Naive thymus-derived CD8-positive, alpha-beta T cell (primary cell): Measurements from ENCODE around the gene NUP214. TPM values are rescaled to one million over a fixed set of nuclear protein-coding genes. Genes with fewer than 3 reads are reported as not detected.
"Not testable (repeated sequence)": the region's sequence is repeated elsewhere in the genome, so short reads cannot be mapped to it uniquely, and the experiment has no call there.

Source experiments
- ATAC-seq, 2 donors: fragments of 150-1000 bp; cut with Tn5 transposase in 1 of 2; sonication (Bioruptor Pico), chemical (Tn5 transposase) in 1 of 2; 1 replicate in 1 of 2; 2 replicates in 1 of 2; pipeline ENCODE4 v1.10.0; 2021; ENCODE audit warnings: mild to moderate bottlenecking in 2 of 2, moderate library complexity in 2 of 2
- POLR2A ChIA-PET: fragments of 350-600 bp; sonication (Branson Sonifier 250); formaldehyde crosslinking; loops from one replicate; lab custom pipeline; 2021; ENCODE audit warnings: antibody characterized with exemption; lab: Charles Lee
- DNase-seq, 10 donors: peaks; one replicate each; pipeline versions ENCODE4 v3.0.0 to v3.0.0-alpha.2; 2020 to 2022
- H3K27ac Mint-ChIP-seq, 10 donors: one replicate each; pipeline ENCODE4 v1.8.0; 2020 to 2022; ENCODE audit warnings: mild to moderate bottlenecking in 10 of 10, mixed read lengths in 10 of 10, moderate library complexity in 4 of 10, inconsistent platforms in 1 of 10
- H3K27me3 Mint-ChIP-seq, 5 donors: one replicate each; pipeline ENCODE4 v1.8.0; 2021 to 2022; ENCODE audit warnings: mixed read lengths in 5 of 5
- H3K36me3 Mint-ChIP-seq, 3 donors: one replicate each; pipeline ENCODE4 v1.8.0; 2020 to 2022; ENCODE audit warnings: mixed read lengths in 3 of 3, mild to moderate bottlenecking in 2 of 3, inconsistent platforms in 1 of 3
- H3K4me1 Mint-ChIP-seq, 4 donors: one replicate each; pipeline ENCODE4 v1.8.0; 2021 to 2022; ENCODE audit warnings: mixed read lengths in 4 of 4
- H3K4me3 Mint-ChIP-seq, 10 donors: one replicate each; pipeline ENCODE4 v1.8.0; 2020 to 2022; ENCODE audit warnings: mild to moderate bottlenecking in 10 of 10, mixed read lengths in 10 of 10, moderate library complexity in 6 of 10, inconsistent platforms in 1 of 10
- H3K9me3 Mint-ChIP-seq, 9 donors: one replicate each; pipeline ENCODE4 v1.8.0; 2020 to 2022; ENCODE audit warnings: mixed read lengths in 9 of 9, mild to moderate bottlenecking in 3 of 9, inconsistent platforms in 1 of 9, moderate library complexity in 1 of 9
- polyA plus RNA-seq, 3 donors: library from polyadenylated mRNA; unstranded; fragments of 300-500 nt; fragmentation: Illumina TruSeq; gene quantifications; one replicate each; pipeline ENCODE4 v1.2.3, GENCODE V29; 2021
- total RNA-seq, 8 experiments: library from RNA in 2 of 8; stranded (reverse) in 2 of 8; gene quantifications; one replicate each; pipeline ENCODE4 v1.2.3 and lab custom pipeline; 2021 to 2026

Gene NUP214
- total and polyA plus RNA-seq, 5 experiments from 2014 or later, result 10.7 to 88.5 (median 24.0) TPM

GRCh38 chr9:131158673-131159072, 33.3 kb downstream of the NUP214 start:
- H3K27me3 Mint-ChIP-seq, H3K9me3 Mint-ChIP-seq, DNase-seq, POLR2A ChIA-PET, H3K4me3 Mint-ChIP-seq, ATAC-seq: not testable (repeated sequence)
- peak overlapping the region in 1 of 10 donors; percentile 19 for H3K27ac Mint-ChIP-seq
- H3K4me1 Mint-ChIP-seq, result peaks cover 0 to 18% (median 14%) of the 10 kb centered on the region in 4 donors
- peaks cover 7 to 91% (median 15%) of the 10 kb centered on the region in 3 donors for H3K36me3 Mint-ChIP-seq

GRCh38 chr9:131160416-131161112, 35.2 kb downstream of the NUP214 start:
- Mint-ChIP-seq H3K4me1 (peaks cover 0 to 12% (median 2%) of the 10 kb centered on the region in 4 donors), H3K27me3 (no peaks in the 10 kb centered on the region), H3K9me3 (no peaks in the 10 kb centered on the region), H3K36me3 (peaks cover 7 to 85% (median 15%) of the 10 kb centered on the region in 3 donors), H3K27ac (no peak overlapping the region), H3K4me3 (no peak overlapping the region)
- DNase-seq (no peak), ATAC-seq (no peak)
- POLR2A ChIA-PET, result no interaction called here

DNA sequence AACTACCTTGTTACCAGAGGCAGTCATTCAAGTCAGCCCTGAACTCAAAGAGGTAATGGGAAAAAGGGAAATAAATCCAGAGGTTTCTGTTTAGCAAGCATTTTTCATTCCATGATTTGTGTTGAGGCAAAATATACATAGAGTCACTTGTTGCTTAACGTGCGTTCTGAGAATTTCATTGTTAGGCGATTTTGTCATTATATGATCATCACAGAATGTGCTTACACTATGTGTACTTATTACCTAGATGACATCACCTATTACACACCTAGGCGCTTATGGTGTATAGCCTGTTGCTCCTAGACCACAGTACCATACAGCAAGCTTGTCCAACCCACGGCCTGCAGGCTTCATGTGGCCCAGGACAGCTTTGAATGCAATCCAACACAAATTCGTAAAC, 36.2 kb downstream of the NUP214 start:
- POLR2A ChIA-PET, result no interaction called here
- no peak for ATAC-seq
- peaks cover 7 to 84% (median 17%) of the 10 kb centered on the region in 3 donors for H3K36me3 Mint-ChIP-seq

DNA sequence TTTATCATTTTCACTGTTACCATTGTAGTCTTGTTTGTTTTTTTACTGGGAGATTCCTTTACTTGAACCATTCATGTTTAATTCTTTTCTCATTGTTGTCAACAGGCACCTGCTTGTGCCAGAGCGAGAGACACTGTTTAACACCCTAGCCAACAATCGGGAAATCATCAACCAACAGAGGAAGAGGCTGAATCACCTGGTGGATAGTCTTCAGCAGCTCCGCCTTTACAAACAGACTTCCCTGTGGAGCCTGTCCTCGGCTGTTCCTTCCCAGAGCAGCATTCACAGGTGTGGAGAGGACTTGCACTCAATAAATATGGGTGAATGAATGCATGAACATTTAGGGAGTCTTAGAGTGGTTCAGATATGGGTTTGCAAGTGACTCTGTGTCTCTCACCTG, 37.5 kb downstream of the NUP214 start:
- peaks cover 0 to 12% (median 2%) of the 10 kb centered on the region in 4 donors for H3K4me1 Mint-ChIP-seq
- peaks cover 7 to 84% (median 17%) of the 10 kb centered on the region in 3 donors for H3K36me3 Mint-ChIP-seq
- POLR2A ChIA-PET, result no interaction called here
- no peak overlapping the region for H3K4me3 Mint-ChIP-seq
- no peaks in the 10 kb centered on the region for H3K9me3 Mint-ChIP-seq
- ATAC-seq (no peak), DNase-seq (no peak)
- no peaks in the 10 kb centered on the region for H3K27me3 Mint-ChIP-seq
- H3K27ac Mint-ChIP-seq, result peak overlapping the region in 1 of 10 donors; percentile 82

More for the DNA sequence above, 36.2 kb downstream of the NUP214 start:
- Mint-ChIP-seq H3K9me3 (no peaks in the 10 kb centered on the region), H3K4me3 (no peak overlapping the region), H3K4me1 (peaks cover 0 to 9% (median 0%) of the 10 kb centered on the region in 4 donors), H3K27ac (no peak overlapping the region), H3K27me3 (no peaks in the 10 kb centered on the region)
- DNase-seq, result no peak

- Mint-ChIP-seq H3K4me3 (no peak overlapping the region), H3K36me3 (peaks cover 7 to 89% (median 12%) of the 10 kb centered on the region in 3 donors), H3K9me3 (no peaks in the 10 kb centered on the region), H3K27ac (peak overlapping the region in 2 of 10 donors; percentile 34 to 47), H3K27me3 (no peaks in the 10 kb centered on the region), H3K4me1 (peaks cover 2 to 17% (median 8%) of the 10 kb centered on the region in 4 donors)
- no peak for DNase-seq
- ATAC-seq, result no peak
- POLR2A ChIA-PET, result no interaction called here
Observed at GRCh38 chr9:131165523-131165922, 40.1 kb downstream of the NUP214 start.

- DNase-seq (no peak), ATAC-seq (no peak)
- H3K27me3 Mint-ChIP-seq, result no peaks in the 10 kb centered on the region
- H3K4me3 Mint-ChIP-seq, result no peak overlapping the region
- POLR2A ChIA-PET, result interaction anchor here (1.4 kb wide), 1 partner anchor 19 kb away, joined by 3 read pairs; no protein-coding TSS in a partner anchor
- peaks cover 2 to 17% (median 8%) of the 10 kb centered on the region in 4 donors for H3K4me1 Mint-ChIP-seq
- peaks cover 14 to 82% (median 20%) of the 10 kb centered on the region in 3 donors for H3K36me3 Mint-ChIP-seq
- H3K9me3 Mint-ChIP-seq, result peaks cover 0 to 2% (median 0%) of the 10 kb centered on the region in 9 donors
- H3K27ac Mint-ChIP-seq, result peak overlapping the region in 3 of 10 donors; percentile 3 to 68 (median 57)
Observed at GRCh38 chr9:131167146-131167692, 41.8 kb downstream of the NUP214 start.

DNA sequence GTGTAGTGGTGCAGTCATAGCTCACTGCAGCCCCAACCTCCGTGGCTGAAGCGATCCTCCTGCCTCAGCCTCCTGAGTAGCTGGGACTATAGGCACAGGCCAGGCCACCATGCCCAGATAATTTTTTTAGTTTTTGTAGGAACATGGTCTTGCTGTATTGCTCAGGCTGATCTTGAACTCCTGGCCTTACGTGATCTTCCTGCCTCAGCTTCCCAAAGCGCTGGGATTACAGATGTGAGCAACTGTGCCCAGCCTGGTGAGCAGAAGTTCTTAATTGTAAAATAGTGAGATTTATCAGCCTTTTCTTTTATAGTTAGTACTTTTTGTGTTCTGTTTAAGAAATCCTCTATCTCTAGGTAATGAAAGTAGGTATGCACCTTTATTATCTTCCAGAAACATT, 42.5 kb downstream of the NUP214 start:
- no peak overlapping the region for H3K4me3 Mint-ChIP-seq
- POLR2A ChIA-PET, result no interaction called here
- H3K36me3 Mint-ChIP-seq, result peaks cover 14 to 82% (median 22%) of the 10 kb centered on the region in 3 donors
- peak overlapping the region in 5 of 10 donors; percentile 11 to 68 (median 57) for H3K27ac Mint-ChIP-seq
- ATAC-seq (no peak), DNase-seq (no peak)
- H3K27me3 Mint-ChIP-seq, result no peaks in the 10 kb centered on the region
- peaks cover 0 to 2% (median 0%) of the 10 kb centered on the region in 9 donors for H3K9me3 Mint-ChIP-seq
- peaks cover 2 to 15% (median 10%) of the 10 kb centered on the region in 4 donors for H3K4me1 Mint-ChIP-seq

- Mint-ChIP-seq H3K4me1 (peaks cover 2 to 12% (median 10%) of the 10 kb centered on the region in 4 donors), H3K4me3 (no peak overlapping the region), H3K27me3 (no peaks in the 10 kb centered on the region), H3K9me3 (peaks cover 0 to 2% (median 0%) of the 10 kb centered on the region in 9 donors), H3K27ac (peak overlapping the region in 4 of 10 donors; percentile 10 to 56 (median 19)), H3K36me3 (peaks cover 7 to 79% (median 21%) of the 10 kb centered on the region in 3 donors)
- no peak for ATAC-seq
- POLR2A ChIA-PET, result no interaction called here
- DNase-seq, result no peak
Observed at GRCh38 chr9:131169563-131170240, 44.3 kb downstream of the NUP214 start.

DNA sequence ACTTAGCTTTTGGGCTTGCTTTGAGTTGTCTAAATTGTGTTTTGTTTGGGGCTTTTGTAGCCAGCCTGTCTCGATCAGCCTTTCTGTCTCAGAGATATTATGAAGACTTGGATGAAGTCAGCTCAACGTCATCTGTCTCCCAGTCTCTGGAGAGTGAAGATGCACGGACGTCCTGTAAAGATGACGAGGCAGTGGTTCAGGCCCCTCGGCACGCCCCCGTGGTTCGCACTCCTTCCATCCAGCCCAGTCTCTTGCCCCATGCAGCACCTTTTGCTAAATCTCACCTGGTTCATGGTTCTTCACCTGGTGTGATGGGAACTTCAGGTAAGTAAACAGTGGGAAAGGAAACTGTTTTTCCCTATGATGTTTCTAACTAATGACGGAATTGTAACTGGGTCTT, 48.6 kb downstream of the NUP214 start:
- Mint-ChIP-seq H3K4me1 (peaks cover 10 to 17% (median 13%) of the 10 kb centered on the region in 4 donors), H3K4me3 (no peak overlapping the region), H3K27ac (no peak overlapping the region), H3K27me3 (no peaks in the 10 kb centered on the region), H3K36me3 (peaks cover 7 to 81% (median 21%) of the 10 kb centered on the region in 3 donors), H3K9me3 (peaks cover 0 to 2% (median 0%) of the 10 kb centered on the region in 9 donors)
- DNase-seq, result no peak
- no peak for ATAC-seq
- POLR2A ChIA-PET, result no interaction called here

GRCh38 chr9:131174681-131175239, 49.4 kb downstream of the NUP214 start:
- H3K4me3 Mint-ChIP-seq, result no peak overlapping the region
- POLR2A ChIA-PET, result no interaction called here
- peaks cover 9 to 18% (median 17%) of the 10 kb centered on the region in 4 donors for H3K4me1 Mint-ChIP-seq
- no peak overlapping the region for H3K27ac Mint-ChIP-seq
- H3K9me3 Mint-ChIP-seq, result peaks cover 0 to 2% (median 0%) of the 10 kb centered on the region in 9 donors
- ATAC-seq, result no peak
- H3K36me3 Mint-ChIP-seq, result peaks cover 7 to 84% (median 21%) of the 10 kb centered on the region in 3 donors
- DNase-seq, result no peak
- H3K27me3 Mint-ChIP-seq, result no peaks in the 10 kb centered on the region

DNA sequence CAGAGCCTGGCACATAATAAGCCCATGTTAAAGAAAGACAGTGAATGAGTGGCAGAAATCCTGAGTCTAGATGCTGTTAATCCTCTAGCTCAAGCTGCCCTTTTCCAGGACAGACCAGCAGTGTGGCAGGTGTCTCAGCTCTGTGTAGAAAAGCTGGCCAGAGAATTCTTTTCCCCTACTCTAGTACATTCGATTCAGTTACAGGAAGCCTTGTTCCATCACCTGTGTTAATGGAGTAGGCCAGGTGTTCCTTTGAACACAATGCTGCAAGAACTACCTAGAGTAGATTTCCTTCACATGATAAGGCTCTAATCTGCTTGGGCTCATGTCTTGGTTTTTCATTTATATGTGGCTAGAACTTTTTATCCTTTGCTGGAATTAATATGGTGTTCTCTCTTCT, 52.5 kb downstream of the NUP214 start:
- no peak for DNase-seq
- Mint-ChIP-seq H3K36me3 (peaks cover 8 to 86% (median 16%) of the 10 kb centered on the region in 3 donors), H3K4me3 (no peak overlapping the region), H3K4me1 (peaks cover 6 to 28% (median 15%) of the 10 kb centered on the region in 4 donors), H3K9me3 (no peaks in the 10 kb centered on the region), H3K27ac (peak overlapping the region in 6 of 10 donors; percentile 31 to 68 (median 60)), H3K27me3 (no peaks in the 10 kb centered on the region)
- ATAC-seq, result no peak
- POLR2A ChIA-PET, result interaction anchor here (0.6 to 1.7 kb wide), 6 partner anchors 64 to 159 kb away, joined by 3 to 10 read pairs (median 4); partner anchors contain the start of gene FAM78A

- Mint-ChIP-seq H3K27me3 (no peaks in the 10 kb centered on the region), H3K36me3 (peaks cover 8 to 90% (median 16%) of the 10 kb centered on the region in 3 donors), H3K4me1 (peaks cover 6 to 28% (median 15%) of the 10 kb centered on the region in 4 donors), H3K27ac (peak overlapping the region in 6 of 10 donors; percentile 12 to 68 (median 46)), H3K9me3 (no peaks in the 10 kb centered on the region), H3K4me3 (no peak overlapping the region)
- peak; percentile 99 for ATAC-seq
- DNase-seq, result peak; percentile 60 to 86 (median 76)
- POLR2A ChIA-PET, result interaction anchor here (0.6 to 1.7 kb wide), 6 partner anchors 64 to 158 kb away, joined by 3 to 10 read pairs (median 4); partner anchors contain the start of gene FAM78A
Observed at GRCh38 chr9:131178382-131178781, 53.0 kb downstream of the NUP214 start.
